HepG2 (cell line): ENCODE results near the gene RYR2.

Experiments used
- GRHL1 ChIP-seq: sonication (generic); formaldehyde crosslinking; conservative IDR thresholded peaks from 2 replicates; pipeline ENCODE4 v1.8.0; 2022; ENCODE audit warnings: missing genetic modification reagents
- HIVEP1 ChIP-seq: sonication (generic); formaldehyde crosslinking; IDR thresholded peaks from 2 replicates; pipeline ENCODE4 v1.4.0; 2020; ENCODE audit warnings: mild to moderate bottlenecking, missing genetic modification reagents
- MLX ChIP-seq: IDR thresholded peaks from 2 replicates; pipeline ENCODE4 v1.6.1; 2016
- PRDM4 ChIP-seq: sonication (generic); formaldehyde crosslinking; IDR thresholded peaks from 2 replicates; pipeline ENCODE4 v1.9.0; 2021; ENCODE audit warnings: missing genetic modification reagents, borderline replicate concordance
- SPEN ChIP-seq: sonication (generic); formaldehyde crosslinking; IDR thresholded peaks from 2 replicates; pipeline ENCODE4 v1.5.1; 2020; ENCODE audit warnings: low read depth, mild to moderate bottlenecking, missing genetic modification reagents
- ZFP90 ChIP-seq: sonication (generic); formaldehyde crosslinking; IDR thresholded peaks from 2 replicates; pipeline ENCODE4 v1.8.0; 2022; ENCODE audit warnings: missing genetic modification reagents, mild to moderate bottlenecking, inconsistent platforms, borderline replicate concordance
- ZNF121 ChIP-seq: sonication (generic); formaldehyde crosslinking; IDR thresholded peaks from 2 replicates; pipeline ENCODE4 v1.5.0; 2020; ENCODE audit warnings: mild to moderate bottlenecking, missing genetic modification reagents
- ZNF3 ChIP-seq: IDR thresholded peaks from 2 replicates; pipeline ENCODE4 v1.7.0; 2017; ENCODE audit warnings: inconsistent platforms
- ZNF576 ChIP-seq: sonication (generic); formaldehyde crosslinking; IDR thresholded peaks from 2 replicates; pipeline ENCODE4 v1.4.0; 2020; ENCODE audit warnings: mild to moderate bottlenecking, missing genetic modification reagents
- ZNF678 ChIP-seq: sonication (generic); formaldehyde crosslinking; IDR thresholded peaks from 2 replicates; pipeline ENCODE4 v1.4.0; 2020; ENCODE audit warnings: mild to moderate bottlenecking, missing genetic modification reagents

GRCh38 chr1:237050915-237051314, 8.9 kb downstream of the RYR2 start:
- TF ChIP-seq PRDM4 (no peak), MLX (CRISPR knock-in tag) (no peak), ZNF3 (CRISPR knock-in tag) (no peak), GRHL1 (CRISPR knock-in tag) (no peak), ZFP90 (CRISPR knock-in tag) (no peak), ZNF576 (CRISPR knock-in tag) (no peak), SPEN (CRISPR knock-in tag) (no peak), ZNF121 (CRISPR knock-in tag) (no peak), ZNF678 (CRISPR knock-in tag) (no peak), HIVEP1 (CRISPR knock-in tag) (no peak)
